GM12864 (cell line): ENCODE measurements around the gene PTRH2.

Experiments
- DNase-seq: peaks from one replicate; pipeline ENCODE4 v3.0.0-alpha.2; 2011; ENCODE audit warnings: low read depth
- H3K4me3 ChIP-seq: 2 replicates; pipeline ENCODE4 v1.5.1; 2011; ENCODE audit warnings: mild to moderate bottlenecking, low read depth, low read length, control low read depth
- CTCF ChIP-seq: IDR thresholded peaks from 2 replicates; pipeline ENCODE4 v1.5.1; 2011; ENCODE audit warnings: low read depth, mild to moderate bottlenecking, moderate library complexity, low read length, control low read depth, inconsistent platforms; ENCODE audit errors: missing control alignments

Gene PTRH2

GRCh38 chr17:59651346-59651745 lies 55.9 kb downstream of the PTRH2 start:
- H3K4me3 ChIP-seq, result no peak overlapping the region
- DNase-seq, result no peak
- no peak for TF ChIP-seq CTCF

GRCh38 chr17:59650642-59651041 lies 56.6 kb downstream of the PTRH2 start:
- no peak for TF ChIP-seq CTCF
- no peak overlapping the region for H3K4me3 ChIP-seq
- no peak for DNase-seq

- no peak overlapping the region for H3K4me3 ChIP-seq
- TF ChIP-seq CTCF, result no peak
- no peak for DNase-seq
Observed at GRCh38 chr17:59649886-59650285, 57.3 kb downstream of the PTRH2 start.
